ENCODE results near the gene HACE1.

HACE1 gene

DNA sequence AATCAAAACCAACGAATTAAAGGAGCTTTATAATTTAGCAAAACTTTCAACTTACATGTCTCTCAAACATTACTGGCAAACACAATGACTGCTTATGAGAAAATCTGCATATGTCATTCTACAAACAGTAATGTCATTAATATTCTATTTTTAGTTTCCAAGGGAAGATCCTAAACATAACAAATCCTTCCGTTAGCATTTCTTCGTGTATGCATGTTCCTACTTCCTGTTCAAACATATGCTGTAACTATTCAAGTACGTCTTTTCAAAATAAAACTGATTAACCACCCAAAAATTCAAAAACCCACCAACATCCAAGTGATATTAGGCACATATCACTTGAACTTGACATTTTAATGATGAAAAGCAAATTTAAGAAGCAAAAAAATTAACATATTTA lies 131.3 kb downstream of the HACE1 start:
- Mint-ChIP-seq H3K4me3 (no peak overlapping the region), H3K36me3 (peaks cover 9% of the 10 kb centered on the region), H3K27ac (no peak overlapping the region), H3K9me3 (no peaks in the 10 kb centered on the region), H3K4me1 (no peaks in the 10 kb centered on the region)
- ATAC-seq (no peak), DNase-seq (ENCODE audit: low spot score in 2 of 2) (no peak)

DNA sequence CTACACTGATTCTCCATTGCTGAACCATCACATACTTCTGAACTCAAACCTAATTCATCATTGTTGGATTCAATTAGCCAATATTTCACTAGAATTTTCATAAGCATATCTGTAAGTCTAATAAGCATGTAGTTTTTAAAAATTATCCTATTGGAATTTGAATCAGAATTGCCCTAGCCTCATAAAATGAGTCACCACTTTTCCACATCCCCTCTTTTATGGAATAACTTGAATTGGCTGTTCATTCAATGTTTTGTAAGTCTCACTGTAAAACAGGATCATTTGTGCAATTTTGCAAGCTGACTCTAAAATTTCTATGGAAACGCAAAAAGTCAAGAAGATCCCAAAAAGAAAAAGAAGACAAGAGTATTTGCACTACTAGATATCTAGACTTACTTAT lies 141.0 kb downstream of the HACE1 start:
- DNase-seq (ENCODE audit: low spot score in 2 of 2) (no peak), ATAC-seq (no peak)
- Mint-ChIP-seq H3K4me1 (no peaks in the 10 kb centered on the region), H3K4me3 (no peak overlapping the region), H3K36me3 (no peaks in the 10 kb centered on the region), H3K9me3 (no peaks in the 10 kb centered on the region), H3K27ac (no peak overlapping the region)

DNA sequence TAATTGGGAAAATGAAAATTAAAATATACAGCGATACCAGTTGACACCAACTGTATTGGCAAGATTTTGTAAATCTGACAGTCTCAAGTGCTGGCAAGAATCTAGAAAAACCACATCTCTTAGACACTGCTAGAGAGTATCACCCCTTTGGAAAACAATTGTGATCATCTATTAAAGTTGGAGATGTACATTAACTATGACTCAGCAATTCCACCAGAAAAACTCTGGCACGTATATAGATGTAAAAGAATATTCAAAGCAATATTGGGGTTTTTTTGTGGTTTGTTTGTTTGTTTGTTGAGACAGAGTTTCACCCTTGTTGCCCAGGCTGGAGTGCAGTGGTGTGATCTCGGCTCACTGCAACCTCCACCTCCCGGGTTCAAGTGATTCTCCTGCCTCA lies 142.9 kb downstream of the HACE1 start:
- Mint-ChIP-seq H3K36me3 (no peaks in the 10 kb centered on the region), H3K4me3 (no peak overlapping the region), H3K27ac (no peak overlapping the region), H3K4me1 (no peaks in the 10 kb centered on the region), H3K9me3 (no peaks in the 10 kb centered on the region)
- DNase-seq (ENCODE audit: low spot score in 2 of 2) (no peak), ATAC-seq (no peak)

DNA sequence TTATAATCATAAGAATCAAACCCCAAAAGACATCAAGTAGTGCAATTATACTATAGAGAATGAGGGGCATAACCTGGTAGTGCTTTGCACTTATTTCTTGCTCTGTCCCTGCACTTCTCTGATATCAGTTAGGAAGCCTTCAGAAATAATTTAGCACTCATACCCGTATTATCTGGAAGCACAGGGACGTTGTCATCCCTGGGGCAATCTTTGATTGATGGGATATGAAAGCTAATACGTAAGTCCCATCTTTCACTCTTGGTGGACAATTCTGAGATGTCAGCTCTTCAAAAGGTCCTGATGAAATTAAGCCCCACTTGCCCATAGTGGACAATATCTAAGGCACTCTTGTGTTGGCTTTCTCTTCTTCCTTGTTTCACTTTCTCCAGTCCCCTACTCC lies 144.9 kb downstream of the HACE1 start:
- Mint-ChIP-seq H3K36me3 (no peaks in the 10 kb centered on the region), H3K4me1 (no peaks in the 10 kb centered on the region), H3K9me3 (no peaks in the 10 kb centered on the region), H3K27ac (no peak overlapping the region), H3K4me3 (no peak overlapping the region)
- DNase-seq (ENCODE audit: low spot score in 2 of 2), result no peak
- ATAC-seq, result no peak

DNA sequence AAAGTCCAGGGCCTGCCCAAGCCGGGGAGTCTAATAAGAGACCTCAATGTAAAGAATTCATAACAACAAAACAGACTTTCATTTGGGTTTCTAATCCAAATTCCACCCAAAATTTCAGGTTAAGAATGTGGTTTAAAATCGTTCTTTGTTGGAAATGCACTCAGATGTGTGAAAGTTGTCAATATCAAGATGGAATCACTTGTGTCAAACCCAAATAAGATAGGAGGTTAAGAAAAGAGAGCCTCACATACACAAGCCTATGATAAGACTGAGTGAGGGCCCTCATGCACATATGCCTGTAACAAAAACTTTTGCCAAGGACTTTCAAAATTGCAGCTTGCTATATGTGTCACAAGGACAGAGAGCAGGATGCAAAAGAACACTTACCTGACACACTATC lies 145.7 kb downstream of the HACE1 start:
- Mint-ChIP-seq H3K9me3 (no peaks in the 10 kb centered on the region), H3K27ac (no peak overlapping the region), H3K4me3 (no peak overlapping the region)

DNA sequence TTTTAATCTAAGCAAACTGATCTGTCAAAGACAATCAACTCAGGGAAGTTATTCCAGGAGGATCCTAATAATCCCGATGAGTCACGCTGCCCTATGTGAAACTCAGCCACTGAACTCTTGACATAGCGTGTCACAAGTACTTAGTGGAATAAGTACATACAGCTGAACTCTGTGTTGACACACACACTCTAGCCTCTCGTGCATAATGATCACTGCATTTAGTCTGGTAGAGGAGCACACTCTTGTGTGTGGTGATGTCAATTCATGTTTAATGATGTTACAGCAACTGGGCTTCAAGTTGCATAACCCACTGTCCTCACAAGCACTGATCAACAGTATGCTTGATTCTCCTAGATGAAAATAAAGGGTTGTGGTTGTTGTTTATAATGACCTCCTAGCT lies 148.3 kb downstream of the HACE1 start:
- Mint-ChIP-seq H3K4me1 (no peaks in the 10 kb centered on the region), H3K9me3 (no peaks in the 10 kb centered on the region), H3K36me3 (no peaks in the 10 kb centered on the region), H3K27ac (no peak overlapping the region), H3K4me3 (no peak overlapping the region)
- DNase-seq (ENCODE audit: low spot score in 2 of 2) (no peak), ATAC-seq (no peak)

More for the DNA sequence above, 145.7 kb downstream of the HACE1 start:
- ATAC-seq (no peak), DNase-seq (ENCODE audit: low spot score in 2 of 2) (no peak)
- Mint-ChIP-seq H3K36me3 (no peaks in the 10 kb centered on the region), H3K4me1 (no peaks in the 10 kb centered on the region)

DNA sequence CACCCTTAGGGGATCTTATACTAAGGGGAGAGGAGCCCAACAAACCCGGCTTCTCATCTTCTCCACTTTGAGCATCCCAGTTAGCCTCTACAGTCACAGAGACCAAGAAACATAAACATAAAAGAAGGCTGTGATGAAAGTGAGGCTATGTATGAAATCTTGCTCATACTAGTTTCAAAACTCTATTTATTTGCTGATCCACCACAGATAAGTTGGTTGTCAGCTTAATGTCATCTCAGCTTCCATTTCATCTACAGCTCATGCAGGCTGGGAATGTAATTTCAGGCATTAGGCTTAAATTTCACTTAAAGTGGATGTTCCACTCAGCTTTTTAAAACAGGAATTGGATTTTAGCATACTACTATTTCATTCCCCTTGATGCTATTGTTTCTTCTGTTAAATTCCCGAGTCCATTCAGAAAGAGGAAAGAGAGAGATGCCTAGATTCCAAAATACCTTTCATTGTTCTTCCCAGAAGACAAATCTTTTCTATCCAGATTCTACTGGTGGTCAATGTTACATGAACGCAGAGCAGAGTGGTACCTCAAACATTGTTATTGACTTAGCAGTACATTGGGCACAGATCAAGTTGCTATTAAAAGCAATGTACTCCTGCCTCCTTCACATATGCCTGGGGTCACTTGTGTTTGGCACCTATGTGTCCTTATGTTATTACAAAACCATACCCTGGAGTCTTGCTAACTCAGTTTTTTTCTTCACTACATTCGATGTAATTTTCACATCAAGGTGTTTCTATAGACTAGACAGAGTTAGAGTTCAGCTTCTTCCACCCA lies 149.0 kb downstream of the HACE1 start:
- Mint-ChIP-seq H3K4me3 (no peak overlapping the region), H3K27ac (no peak overlapping the region), H3K36me3 (no peaks in the 10 kb centered on the region), H3K4me1 (peaks cover under 1% of the 10 kb centered on the region), H3K9me3 (no peaks in the 10 kb centered on the region)
- ATAC-seq (peak; percentile 36), DNase-seq (ENCODE audit: low spot score in 2 of 2) (no peak)

DNA sequence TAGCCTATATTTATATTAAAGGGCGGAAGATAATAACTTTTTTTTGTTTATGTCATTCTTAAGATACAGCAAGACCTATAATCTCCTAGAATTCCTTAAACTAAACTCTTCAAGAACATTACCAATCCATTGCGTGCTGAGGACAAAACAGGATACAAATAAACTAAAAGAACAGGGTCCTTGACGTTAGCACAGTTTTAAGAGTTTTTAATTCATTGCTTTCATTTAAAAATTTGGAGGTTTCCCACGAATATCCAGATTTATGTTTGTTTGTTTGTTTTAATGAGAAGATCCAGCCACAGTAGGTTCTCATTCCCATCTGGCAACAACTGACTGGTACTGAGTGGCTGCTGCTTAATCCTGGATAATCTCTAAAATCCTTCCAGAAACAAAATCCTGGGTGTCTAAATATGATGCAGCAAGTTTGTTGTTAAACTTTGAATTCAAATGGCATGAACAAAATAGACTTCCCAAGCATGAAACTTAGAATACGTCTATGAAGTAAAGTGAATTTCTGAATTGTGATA lies 153.7 kb downstream of the HACE1 start:
- Mint-ChIP-seq H3K4me1 (peaks cover 18% of the 10 kb centered on the region), H3K27ac (peak overlapping the region; percentile 54)
- ATAC-seq, result no peak

DNA sequence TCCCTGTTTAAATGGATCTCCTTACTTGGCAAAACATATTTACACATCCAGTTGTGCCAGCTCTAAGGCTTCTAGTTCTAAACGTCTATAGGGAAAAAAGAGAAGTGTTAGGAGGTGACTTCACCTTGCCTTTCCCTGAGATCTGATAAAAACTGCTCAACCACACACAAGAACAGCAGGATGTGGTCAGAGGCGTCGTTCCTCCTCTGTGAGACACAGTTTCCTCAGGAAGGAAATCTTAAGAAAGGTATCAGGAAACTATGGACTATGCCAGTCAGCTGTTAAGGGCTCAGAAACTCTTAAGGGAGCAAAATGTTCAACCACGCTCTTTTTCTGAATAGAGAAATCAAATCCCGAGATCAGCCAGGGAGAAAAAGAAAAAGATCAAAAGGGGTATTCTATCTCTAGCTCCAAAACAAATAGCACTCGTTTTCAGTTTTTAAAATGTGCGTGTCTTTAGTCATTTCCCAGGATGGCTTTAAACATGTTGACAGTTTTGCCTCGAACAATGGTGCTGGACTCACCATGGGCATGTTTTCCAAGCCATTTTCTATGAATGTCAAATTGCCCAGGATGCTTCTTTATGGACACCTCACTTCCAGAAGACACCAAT lies 154.5 kb downstream of the HACE1 start:
- Mint-ChIP-seq H3K27ac (peak overlapping the region; percentile 54), H3K4me1 (peaks cover 18% of the 10 kb centered on the region), H3K36me3 (no peaks in the 10 kb centered on the region), H3K4me3 (peak overlapping the region; percentile 35), H3K9me3 (no peaks in the 10 kb centered on the region)
- peak; percentile 82 for ATAC-seq
- no peak for DNase-seq (ENCODE audit: low spot score in 2 of 2)

More for the DNA sequence above, 153.7 kb downstream of the HACE1 start:
- Mint-ChIP-seq H3K4me3 (no peak overlapping the region), H3K36me3 (no peaks in the 10 kb centered on the region), H3K9me3 (no peaks in the 10 kb centered on the region)
- no peak for DNase-seq (ENCODE audit: low spot score in 2 of 2)

DNA sequence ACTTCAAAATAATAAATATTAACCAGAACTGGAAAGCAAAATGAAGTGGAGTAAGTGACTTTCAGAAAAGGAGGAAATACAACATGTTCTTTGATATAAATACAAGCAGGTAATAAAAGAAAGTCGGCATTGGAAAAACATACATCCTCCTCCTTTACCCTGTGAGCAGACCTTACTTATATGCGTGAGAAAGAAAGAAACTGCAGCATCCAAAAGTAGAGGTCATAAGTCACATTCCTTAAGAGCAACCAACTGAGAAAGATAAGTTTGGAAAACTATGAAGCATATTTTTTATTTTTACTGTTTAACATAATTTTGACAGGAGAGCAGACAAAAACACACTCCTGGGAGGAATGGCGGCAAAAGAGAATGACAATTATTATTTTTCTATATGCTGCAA lies 155.5 kb downstream of the HACE1 start:
- Mint-ChIP-seq H3K36me3 (no peaks in the 10 kb centered on the region), H3K4me3 (no peak overlapping the region), H3K4me1 (peaks cover 18% of the 10 kb centered on the region), H3K9me3 (no peaks in the 10 kb centered on the region), H3K27ac (peak overlapping the region; percentile 14)
- DNase-seq (ENCODE audit: low spot score in 2 of 2) (no peak), ATAC-seq (no peak)

DNA sequence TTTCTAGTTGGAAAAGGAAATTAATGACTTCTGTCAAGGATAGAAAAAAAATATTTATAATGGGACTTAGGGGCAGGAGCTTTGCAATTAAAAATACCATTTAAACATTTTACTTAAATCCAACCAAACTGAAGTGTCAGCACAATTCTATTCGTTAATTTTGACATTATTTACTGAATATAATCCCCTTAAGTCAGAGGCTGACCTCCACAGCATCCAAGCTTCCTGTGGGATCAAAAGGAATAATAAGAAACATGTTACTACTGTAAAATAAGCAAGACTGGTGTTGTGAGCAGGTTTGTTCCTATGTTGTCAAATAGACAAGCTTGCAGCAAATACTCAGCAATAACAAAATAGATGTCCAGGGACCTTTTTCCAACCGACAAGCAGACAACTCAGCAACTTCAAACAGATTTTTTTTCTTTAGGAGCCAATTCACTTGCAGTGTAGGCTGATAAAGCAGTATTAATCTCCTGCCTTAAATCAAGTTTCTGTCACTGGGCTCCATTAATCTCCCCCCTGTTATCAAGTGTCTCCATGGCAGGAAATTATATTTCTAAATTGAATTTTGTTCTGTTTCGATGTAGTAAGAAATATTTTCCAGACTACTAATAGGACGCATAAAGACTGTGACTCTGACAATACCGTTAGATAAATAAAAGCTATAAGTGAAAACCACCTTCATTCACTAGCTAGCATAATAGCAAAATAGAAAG lies 157.4 kb downstream of the HACE1 start:
- no peak for ATAC-seq
- no peaks in the 10 kb centered on the region for H3K9me3 Mint-ChIP-seq
- no peak overlapping the region for H3K27ac Mint-ChIP-seq
- no peak overlapping the region for H3K4me3 Mint-ChIP-seq
- no peak for DNase-seq (ENCODE audit: low spot score in 2 of 2)
- H3K36me3 Mint-ChIP-seq, result no peaks in the 10 kb centered on the region
- peaks cover 18% of the 10 kb centered on the region for H3K4me1 Mint-ChIP-seq

DNA sequence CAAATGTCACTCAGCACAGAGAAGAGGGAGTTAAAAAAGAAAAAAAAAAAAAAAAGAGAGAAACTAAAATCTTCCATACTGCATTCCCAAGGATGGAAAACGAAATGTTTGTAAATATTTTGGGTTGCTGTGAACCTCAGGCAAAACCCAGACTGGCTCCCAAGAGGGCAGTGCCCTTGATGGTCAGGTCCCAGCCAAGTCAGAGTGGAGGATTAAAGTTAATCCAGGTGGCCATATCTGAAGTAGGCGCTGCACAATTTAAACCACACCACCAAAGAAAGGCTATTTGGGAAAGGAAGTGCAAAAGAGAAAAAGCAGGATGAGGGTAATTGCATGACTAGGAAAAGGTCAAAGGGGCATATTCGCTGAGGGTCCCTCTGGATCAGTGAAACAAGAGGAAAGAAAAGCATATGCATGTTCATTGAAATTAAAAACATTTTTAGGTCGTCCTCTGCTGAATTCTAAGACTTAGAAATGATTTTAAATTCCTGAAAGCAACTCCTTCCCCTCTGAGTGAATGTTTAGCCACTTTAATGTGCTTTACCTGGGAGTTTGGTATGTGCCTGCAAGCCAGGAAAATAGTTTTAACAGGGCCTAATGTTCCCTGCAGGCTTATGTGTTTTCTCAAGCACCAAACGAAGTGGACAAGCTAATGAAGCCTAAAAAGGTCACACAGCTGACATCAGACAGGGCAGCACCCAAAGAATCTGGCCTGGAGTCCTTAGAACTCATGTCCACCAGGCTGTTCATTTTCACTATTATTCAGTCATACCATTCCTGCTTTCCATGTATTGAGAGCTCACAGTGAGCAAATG lies 159.1 kb downstream of the HACE1 start:
- no peak for DNase-seq (ENCODE audit: low spot score in 2 of 2)
- Mint-ChIP-seq H3K4me3 (no peak overlapping the region), H3K27ac (no peak overlapping the region), H3K4me1 (peaks cover 17% of the 10 kb centered on the region), H3K9me3 (no peaks in the 10 kb centered on the region), H3K36me3 (no peaks in the 10 kb centered on the region)
- no peak for ATAC-seq

DNA sequence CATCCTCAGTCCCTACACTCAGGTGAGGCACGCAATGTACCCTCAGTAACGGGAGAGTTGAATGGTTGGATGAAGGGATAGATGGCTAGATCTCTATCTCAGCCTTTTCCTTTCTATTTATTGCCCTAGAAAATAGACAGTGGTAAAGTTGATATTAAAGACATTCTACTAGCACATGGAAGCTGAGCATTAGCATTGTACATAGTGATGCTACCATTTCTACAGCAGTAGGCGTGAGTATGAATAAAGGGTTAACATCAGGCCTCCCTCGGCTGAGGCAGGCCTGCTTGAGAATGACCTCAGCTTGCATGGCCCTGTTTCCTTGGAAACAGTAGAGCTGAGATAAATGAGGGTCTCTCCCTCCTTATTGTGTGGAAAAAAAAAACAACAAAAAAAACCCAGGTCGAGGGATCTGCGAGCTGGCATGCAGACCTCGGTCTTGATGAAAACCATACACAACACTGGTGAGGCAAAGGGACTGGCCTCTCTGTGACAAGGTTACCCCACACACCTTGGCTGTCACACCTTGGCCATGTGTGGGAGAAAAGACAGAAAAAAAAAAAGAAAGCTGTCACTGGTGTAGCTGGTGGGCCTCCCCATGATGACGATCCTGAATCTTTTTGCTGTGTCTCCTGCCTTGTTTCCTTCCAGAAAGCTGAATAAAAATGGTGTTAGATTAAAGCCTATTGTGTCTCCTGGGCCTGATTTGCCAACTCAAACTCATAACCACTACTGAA lies 160.0 kb downstream of the HACE1 start:
- Mint-ChIP-seq H3K9me3 (no peaks in the 10 kb centered on the region), H3K4me1 (peaks cover 9% of the 10 kb centered on the region), H3K4me3 (no peak overlapping the region), H3K36me3 (no peaks in the 10 kb centered on the region), H3K27ac (no peak overlapping the region)
- DNase-seq (ENCODE audit: low spot score in 2 of 2) (no peak), ATAC-seq (no peak)

DNA sequence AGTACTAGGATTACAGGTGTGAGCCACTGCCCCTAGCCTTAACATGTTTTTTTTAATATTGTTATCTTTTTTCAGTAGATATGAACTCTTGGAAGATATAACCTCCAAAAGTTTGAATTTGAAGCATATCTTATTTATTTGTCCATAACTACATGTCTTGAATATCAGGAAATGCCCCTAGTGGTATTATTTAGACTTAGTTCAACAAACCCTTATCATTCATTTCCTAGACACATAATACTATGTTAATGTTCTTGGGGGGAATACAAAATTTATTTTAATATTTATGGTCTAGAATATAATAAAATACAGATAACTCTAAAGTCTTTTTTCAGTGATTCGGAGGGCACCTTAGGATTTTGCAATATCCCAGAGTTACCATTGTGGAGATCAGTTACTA lies 160.7 kb downstream of the HACE1 start:
- Mint-ChIP-seq H3K27ac (no peak overlapping the region), H3K4me3 (no peak overlapping the region), H3K36me3 (no peaks in the 10 kb centered on the region), H3K4me1 (peaks cover under 1% of the 10 kb centered on the region), H3K9me3 (no peaks in the 10 kb centered on the region)
- DNase-seq (ENCODE audit: low spot score in 2 of 2), result no peak
- ATAC-seq, result no peak

All from stimulated activated effector memory CD8-positive, alpha-beta T cell treated with anti-CD3 and anti-CD28 coated beads, Interleukin-12 subunit alpha, Interleukin-12 subunit beta, amount 100 ng/mL, for 72 hours (primary cell).